Head of caudate nucleus (tissue), 42 donors: Measurements from ENCODE around the gene WSCD1.

ENCODE experiments used
- DNase-seq, 42 donors: peaks; one replicate each; pipeline versions ENCODE4 v3.0.0 to v3.0.0-alpha.2; 2020 to 2021; ENCODE audit warnings: mixed read lengths in 7 of 42
- intact Hi-C: fragments of 100-400 bp; cut with DNase I; formaldehyde crosslinking; loops from one replicate; pipeline ENCODE4 v1.15.0; 2022

Gene WSCD1

DNA sequence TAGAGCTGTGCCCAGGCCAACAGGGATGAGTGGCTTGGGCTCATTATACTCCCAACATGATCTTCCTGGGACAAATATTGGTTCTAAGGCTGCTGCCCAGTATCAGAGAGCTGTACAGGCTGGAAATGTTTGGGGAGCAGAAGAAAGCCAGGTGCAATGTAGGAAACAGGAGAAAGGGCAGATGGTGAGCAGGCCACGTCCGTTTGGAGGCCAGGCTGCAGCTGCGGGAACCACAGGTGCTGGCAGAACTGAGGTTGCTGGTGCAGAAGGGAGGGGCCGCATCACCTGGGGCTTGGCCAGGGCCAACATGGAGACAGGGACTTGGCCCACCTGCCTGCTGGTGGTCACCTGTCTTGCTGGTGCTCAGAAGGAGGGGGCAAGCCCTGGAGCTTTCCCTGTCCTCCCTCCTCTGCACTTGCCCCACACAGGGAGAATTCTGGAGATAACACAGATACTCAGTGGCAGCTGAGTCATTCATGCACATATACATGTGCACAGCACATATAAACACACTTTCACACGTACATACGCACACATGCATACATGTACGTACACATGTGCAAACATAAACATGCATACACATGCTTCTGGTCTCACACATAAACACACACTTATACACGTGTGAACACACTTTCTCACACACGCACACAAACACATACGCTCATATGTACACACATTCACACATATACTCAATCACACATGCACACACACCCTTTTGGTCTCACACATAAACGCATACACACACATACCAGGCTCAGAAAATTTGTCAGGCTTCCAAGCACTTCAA lies 67.7 kb downstream of the WSCD1 start:
- DNase-seq, result no peak
- intact Hi-C loops, result no loop called here

DNA sequence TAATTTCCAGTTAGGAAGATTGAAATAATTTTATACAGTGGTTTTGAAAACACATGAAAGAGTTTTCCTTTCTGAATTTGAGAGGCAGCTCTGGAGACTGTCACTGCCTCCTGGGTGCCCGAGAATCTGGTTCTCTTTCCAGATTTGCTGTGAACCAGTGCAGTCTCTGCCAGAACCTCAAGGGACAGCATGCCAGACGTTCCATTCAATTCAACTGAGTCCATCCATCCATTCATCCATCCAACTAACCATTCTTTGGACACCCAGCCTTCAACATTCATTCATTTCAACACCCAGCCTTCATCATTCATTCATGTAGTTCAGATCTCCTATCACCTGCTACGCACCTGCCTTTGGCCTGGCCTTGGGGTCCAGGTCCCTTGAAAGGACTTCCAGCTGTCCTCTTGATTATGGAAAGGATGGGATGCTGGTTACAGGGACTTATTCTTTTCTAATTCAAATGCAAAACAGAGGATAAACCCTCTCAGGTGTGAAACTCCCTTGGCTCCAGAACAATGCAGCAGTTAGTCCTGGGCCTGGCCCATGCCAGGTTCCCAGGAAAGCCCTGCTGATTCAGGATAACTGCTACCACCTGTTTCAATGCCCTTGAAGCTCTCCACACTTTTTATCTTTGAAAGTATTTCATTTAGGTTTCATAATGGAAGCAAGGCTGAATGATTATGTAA lies 68.7 kb downstream of the WSCD1 start:
- no peak for DNase-seq
- intact Hi-C loops, result no loop called here

DNA sequence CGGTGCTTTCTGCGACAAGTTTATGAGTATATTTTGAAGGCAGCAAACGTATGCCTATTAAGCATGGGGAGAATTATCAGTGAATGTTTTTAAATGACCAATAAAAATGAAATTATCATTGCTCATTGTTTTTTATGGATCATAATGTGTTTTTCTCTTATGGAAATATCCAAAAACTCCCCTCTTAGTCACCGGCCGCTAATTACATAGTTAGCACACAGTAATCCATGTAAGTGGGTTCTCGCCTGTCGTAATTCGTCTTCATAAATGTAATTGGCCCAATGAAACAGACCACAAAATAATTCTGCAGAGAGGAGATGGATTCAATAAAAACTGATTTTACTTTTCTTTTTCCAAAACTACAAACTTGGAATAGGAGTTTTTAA lies 69.3 kb downstream of the WSCD1 start:
- intact Hi-C loops, result no loop called here
- DNase-seq, result no peak

DNA sequence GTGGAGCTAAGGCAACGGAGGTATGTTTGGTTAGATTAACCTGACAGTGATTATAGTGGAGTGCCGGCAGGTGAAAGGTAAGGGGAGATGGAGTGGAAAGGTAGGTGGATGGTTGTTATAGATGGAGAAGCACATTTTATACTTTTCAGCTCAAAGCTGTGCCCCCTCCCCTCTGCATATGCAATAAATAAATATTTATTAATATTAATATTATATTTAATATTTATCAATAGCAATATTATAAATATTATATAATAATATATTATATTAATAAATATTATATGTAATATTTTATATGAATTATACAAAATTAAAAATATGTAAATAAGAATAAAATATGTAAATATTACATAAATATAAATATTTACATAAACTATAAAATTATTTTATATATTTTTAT lies 70.0 kb downstream of the WSCD1 start:
- no peak for DNase-seq
- intact Hi-C loops, result no loop called here

DNA sequence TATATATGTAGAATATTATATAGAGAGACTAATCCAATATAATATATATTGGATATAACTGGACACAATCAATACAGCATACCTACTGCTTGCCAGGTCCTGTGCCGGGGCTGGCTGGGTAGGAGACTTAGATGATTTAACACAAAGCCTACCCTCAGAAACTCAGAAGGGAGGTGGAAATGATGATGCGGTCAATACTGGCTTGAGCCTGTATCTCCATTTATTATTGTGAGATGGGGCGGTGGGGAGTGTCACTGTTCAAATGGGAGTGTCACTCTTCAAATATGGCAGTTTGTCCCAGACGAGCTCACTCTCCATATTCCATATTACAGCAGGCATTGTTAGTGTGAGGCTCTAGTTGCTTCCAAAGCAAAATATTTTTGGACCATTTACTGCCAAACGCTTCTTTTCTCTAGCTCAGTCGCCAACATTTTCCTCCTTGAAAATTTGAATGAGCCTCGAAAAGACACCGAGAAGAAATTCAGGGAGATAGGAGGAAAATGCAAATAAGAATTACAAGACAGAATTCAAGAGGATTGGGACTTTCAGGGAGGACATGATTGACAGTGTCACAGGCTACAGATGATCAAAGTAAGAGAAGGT lies 70.7 kb downstream of the WSCD1 start:
- intact Hi-C loops, result no loop called here
- no peak for DNase-seq

DNA sequence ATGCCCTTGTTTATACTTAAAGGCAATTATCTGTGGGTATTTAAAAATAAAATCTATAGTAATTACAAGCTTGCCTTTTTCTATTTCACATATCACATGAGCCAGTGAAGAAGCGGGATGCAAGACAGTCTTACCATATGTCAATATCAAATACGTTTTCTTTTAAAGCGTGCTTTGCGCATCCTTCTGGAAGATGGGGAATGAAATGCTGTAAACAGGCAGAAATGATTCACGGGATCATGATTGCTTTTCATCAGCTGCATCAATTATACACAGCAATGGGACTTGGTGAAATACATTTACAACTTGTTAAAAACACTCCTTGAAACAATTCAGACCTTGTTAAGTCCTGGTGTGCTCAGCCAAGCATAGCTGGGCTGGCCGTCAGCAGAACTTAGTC lies 72.5 kb downstream of the WSCD1 start:
- intact Hi-C loops, result no loop called here
- no peak for DNase-seq

DNA sequence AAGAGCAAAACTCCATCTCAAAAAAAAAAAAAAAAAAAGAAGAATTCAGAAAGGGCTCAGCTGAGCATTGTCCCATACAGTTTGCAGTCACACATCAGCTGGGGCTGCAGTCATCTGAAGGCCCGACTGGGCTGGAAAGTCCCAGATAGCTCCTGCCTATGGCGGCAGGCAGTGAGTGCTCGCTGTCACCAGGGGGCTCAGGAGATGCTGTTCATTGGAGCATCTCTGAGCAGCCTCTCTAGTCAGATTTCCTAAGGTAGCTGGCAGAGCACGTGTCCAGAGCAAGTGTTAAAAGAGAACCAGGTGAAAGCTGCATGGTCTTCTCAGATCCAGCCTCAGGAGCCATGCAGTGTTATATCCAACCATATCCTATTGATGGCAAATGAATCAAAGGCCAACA lies 75.8 kb downstream of the WSCD1 start:
- intact Hi-C loops, result no loop called here
- DNase-seq, result no peak

DNA sequence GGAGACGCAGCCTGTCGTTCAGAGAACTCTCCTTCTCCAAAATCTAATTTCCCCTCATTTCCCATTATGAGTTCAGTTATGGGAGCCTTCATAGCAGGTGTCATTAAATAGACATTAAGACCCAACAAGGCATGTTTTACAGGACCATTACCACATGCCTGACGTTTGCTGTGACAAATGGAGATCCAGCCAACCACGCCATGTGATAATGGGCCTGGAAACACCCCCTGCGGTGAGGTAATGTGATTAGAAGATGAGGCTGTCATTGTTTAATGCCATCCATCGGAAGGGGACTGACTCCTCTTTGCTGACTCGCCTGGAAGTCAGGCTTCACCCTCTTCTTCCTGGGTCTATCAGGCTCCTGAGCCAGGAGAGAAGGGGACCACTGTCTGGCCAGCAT lies 76.9 kb downstream of the WSCD1 start:
- intact Hi-C loops, result no loop called here
- no peak for DNase-seq

DNA sequence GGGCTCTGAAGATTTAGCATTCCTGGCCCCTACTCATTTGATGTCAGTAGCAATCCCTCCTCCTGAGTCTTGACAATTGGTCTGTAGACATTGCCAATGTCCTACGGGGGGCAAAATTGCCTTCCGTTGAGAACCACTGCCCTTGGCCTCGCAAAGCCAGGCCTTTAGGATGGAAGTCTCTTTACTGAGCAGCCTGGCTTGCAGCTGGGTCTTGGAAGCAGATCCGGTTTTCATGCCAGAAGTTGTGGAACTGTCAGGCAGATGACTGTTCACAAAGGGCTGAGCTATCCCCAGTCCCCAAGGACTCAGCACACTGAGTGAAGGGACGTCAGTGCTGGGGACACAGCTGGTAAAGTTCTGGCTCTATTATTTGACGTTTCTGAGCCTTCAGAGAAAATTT lies 83.2 kb downstream of the WSCD1 start:
- DNase-seq, result peak in 24 of 42 donors; percentile 6 to 59 (median 24)
- intact Hi-C loops, result no loop called here

DNA sequence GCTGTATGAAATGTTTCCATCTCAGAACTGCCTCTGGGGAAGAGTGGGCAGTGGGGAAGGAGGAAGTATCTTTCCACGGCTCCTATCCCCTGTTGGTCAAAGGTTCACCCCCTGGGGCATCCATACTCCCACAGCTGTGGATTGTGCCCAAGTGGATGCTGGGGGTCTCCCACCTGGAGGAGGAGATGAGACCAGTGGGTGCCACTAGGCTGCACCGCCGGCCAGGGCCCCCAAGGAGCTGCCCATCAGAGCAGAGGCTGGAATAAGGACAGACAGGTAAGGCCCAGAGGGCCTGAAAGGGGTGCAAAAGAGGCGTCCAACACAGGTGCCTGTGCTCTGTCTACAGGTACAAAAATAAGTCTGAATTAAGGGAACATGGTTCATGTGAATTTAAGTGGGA lies 87.5 kb downstream of the WSCD1 start:
- no peak for DNase-seq
- intact Hi-C loops, result no loop called here

DNA sequence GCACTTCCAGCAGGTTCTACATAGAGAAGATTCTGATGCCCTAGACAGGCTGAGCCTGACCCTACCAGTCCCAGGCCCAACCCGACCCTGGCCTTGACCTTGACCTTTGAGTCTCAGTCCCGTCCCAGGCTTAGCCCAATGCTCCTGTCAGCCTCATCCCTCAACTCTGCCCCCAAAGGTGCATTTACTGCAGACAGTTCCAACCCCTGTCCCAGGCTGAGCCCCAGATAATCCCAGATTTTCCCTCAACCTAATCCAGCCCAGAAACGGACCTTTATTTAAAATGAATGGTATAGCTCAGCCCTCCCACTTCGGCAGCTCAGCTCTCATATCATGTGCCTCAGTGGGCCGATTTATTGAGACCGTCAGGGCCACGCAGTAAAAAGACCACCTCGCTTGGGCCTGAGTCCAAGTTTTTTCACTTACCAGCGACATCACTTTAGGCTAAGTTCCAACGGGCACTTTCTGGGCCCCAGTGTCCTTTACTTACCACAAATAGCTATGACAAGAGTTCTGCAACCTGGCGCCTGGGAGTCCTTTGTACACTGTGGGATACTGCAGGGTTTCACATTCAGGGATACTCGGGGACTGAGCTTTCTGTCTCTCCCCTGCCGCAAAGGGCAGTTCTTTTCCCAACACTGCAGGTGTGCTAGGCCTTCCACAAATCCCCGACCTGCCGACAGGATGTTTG lies 89.5 kb downstream of the WSCD1 start:
- no peak for DNase-seq
- intact Hi-C loops, result no loop called here

DNA sequence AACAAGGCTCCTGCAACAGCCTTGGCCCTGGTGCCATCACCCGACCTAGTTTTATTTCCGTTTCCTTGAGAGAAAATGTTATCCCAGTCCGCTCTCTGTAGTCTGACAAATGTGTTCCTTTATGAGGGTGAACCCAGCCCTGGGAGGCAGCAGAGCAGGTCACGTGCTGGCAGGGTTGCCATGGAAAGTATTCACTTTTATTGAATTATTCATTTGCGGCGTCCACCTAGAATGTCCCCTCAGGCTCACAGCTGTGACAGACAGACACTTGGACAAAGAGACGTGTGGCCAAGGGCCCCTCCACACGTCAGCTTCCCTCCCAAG lies 90.0 kb downstream of the WSCD1 start:
- intact Hi-C loops, result no loop called here
- peak in 4 of 42 donors; percentile 7 to 37 (median 12) for DNase-seq

DNA sequence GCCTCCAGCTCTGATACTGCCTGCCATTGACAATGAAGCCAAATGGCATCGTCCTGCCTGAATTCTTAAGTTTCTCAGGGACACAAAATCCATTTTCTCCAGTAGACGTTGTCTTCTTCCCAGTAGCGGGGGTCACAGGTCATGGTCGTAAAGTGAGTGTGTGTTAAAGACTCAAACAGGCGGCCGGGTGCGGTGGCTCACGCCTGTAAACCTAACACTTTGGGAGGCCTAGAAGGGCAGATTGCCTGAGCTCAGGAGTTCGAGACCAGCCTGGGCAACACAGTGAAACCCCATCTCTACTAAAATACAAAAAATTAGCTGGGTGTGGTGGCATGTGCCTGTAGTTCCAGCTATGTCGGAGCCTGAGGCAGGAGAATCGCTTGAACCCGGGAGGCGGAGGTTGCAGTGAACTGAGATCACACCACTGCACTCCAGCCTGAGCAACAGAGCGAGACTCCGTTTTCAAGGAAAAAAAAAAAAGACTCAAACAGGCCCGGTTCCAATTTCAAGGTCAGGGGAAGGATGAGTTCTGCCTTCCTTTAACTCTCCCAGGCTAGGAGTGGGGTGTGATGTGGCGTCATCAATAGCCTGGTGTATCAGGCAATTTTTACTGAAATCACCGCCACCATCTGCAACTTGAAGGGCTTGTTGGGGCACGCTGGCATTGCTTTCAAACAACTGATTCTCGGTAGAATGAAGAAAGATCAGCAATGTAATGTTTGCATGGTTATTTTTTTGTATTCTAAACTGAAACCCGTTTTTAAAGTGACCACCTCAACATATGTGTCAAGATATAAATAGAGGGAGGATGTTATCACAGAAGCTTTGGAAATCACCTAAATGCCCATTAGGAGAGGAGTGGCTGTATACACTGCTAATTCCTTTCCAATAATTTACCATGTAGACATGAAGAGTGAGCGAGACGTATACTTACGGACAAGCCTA lies 91.0 kb downstream of the WSCD1 start:
- no peak for DNase-seq
- intact Hi-C loops, result no loop called here

DNA sequence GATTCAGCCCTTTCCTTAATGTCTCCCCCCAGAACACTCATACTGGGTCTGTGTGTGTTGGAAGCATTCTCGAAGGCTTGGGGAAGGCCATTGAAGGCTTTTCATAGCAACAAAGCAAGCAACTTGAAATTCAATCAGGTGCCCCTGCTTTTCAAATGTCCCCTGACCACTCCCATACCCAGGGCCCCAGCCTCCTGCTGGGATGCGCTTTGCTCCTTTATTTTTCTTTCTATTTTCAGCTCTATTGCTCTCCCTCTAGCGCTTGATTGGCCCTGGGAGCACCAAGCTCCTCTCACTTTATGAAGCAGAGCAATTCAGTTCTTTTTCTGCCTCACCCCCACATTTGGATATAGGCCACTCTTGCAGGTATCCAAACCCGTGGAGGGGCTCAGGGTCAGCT lies 92.0 kb downstream of the WSCD1 start:
- no peak for DNase-seq
- intact Hi-C loops, result no loop called here

DNA sequence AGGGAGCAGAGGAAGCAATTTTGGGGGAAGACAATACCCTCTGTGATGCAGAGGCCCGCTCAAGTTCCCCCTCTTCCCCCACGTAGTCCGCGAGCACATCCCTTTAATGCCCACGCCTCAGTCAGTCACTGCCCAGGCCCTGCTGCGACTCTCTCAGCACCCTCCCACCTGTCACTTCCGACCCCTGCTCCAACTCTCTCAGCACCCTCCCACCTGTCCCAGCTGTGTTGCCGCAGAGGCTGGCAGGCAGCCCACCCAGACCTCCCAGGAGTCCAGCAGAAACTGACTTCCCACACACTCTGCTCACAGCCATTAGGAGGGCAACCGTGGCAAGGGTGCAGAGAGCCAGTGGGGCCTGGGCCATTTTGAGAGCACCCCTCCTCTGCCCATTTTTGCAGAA lies 92.7 kb downstream of the WSCD1 start:
- intact Hi-C loops, result no loop called here
- no peak for DNase-seq

DNA sequence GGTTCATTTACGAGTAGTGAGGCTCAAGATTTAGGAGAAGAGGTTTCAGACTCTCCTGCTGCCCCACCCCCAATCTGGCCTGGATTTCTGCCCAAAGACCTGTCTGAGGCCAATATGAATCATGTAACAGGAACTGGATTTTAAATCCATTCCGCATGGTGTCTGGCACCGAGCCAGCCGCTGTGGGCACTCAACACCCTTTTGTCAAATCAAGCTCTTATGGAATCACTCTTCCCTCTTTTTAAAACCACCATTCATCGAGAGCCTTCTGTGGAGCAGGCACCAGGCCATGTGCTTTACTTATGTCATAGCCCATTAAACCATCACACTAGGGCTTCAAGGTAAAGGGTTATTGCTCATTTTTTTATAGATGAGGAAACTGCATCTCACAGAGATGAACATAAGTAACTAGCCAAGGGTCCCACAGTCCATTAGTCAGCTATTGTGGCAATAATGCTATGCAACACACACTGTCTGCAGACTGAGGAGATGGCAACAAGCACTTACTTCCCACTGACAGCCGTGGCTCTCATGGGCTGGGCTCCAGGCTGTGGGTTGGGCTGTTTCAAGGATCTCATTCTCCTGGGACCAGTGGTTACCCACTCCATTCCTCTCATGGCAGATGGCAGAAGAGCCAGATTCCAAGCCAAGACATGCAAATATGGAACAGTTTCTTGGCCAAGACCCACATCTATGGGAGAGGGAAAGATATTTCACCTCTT lies 93.6 kb downstream of the WSCD1 start:
- DNase-seq, result peak in 2 of 42 donors; percentile 19 to 45
- intact Hi-C loops, result no loop called here

DNA sequence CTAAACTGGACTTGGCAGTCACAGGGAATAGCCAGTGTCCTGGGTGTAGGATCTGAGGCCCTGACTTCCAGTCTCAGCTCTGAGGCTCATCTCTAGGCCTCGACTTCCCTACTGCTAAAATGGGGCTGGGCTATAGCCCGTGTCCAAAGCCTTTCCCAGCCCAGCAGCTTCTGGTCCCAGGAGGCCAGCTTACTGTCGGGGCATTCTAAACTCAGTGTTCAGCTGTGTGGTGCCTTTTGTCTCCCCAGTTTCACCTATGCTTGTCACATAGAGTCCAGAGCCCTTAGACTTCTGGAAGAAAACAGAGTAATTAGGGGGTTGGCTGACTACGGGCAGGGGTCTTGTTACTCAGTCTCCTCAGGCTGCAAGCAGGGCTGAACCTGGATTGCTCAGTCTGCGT lies 94.8 kb downstream of the WSCD1 start:
- intact Hi-C loops, result no loop called here
- DNase-seq, result no peak

DNA sequence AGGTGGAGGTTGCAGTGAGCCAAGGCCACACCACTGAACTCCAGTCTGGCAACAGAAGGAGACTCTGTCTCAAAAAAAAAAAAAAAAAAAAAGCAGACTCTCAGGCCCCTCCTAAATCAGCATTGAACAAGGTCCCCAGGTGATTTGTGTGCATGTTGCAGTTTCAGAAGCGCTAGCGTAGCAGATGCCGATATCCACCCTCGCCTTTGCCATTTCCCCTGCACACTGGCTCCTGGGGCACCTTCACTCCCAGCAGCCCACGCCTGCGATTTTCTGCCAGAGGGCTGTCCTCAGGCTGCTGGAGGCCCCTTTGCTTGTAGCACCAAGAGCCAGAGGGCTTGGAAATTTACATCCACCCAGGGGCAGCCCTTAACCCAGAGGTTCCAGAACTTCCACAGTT lies 95.6 kb downstream of the WSCD1 start:
- no peak for DNase-seq

More for the DNA sequence above, 95.6 kb downstream of the WSCD1 start:
- intact Hi-C loops, result no loop called here
